Lower leg skin (tissue), 3 donors: Measurements from ENCODE around the gene CHKA.

Experiments used
- POLR2A ChIP-seq, 2 donors: fragments of 450-650 bp; IDR thresholded peaks; one replicate each; pipeline ENCODE4 v1.6.1; 2016 to 2017; ENCODE audit warnings: antibody characterized with exemption in 2 of 2, mild to moderate bottlenecking in 1 of 2, moderate library complexity in 1 of 2
- TF ChIP-seq, protein P1 (sequence below), 3 donors: fragments of 450-650 bp; IDR thresholded peaks; one replicate each; pipeline ENCODE4 v1.5.1; 2016; ENCODE audit warnings: antibody characterized with exemption in 3 of 3, mild to moderate bottlenecking in 3 of 3, moderate library complexity in 2 of 3

DNA sequence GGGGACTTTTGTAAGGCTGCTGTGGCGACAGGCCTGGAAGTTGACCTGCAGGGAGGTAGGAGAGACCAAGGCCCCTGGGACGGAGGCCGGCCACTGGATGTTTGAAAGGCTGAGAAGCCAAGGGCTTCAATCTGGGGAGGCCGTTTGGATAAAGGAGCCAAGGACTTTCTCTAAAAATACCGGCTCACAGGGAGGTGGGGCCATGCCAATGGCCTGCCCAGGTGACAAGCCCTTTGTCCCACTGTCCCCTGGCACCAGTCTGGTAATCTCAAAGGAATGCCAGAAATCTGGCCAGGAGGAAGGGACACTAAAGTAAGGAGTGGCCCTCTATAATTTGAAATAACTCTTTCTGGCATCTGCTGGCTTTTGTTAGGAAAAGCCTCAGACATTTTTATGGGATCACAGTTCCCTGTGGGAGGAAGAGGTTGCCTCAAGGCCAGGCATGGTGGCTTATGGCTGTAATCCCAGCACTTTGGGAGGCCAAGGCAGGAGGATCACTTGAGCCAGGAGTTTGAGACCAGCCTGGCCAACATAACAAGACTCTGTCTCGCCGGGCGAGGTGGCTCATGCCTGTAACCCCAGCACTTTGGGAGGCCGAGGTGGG is 1.9 kb upstream of the CHKA start:
- TF ChIP-seq, protein P1, sequence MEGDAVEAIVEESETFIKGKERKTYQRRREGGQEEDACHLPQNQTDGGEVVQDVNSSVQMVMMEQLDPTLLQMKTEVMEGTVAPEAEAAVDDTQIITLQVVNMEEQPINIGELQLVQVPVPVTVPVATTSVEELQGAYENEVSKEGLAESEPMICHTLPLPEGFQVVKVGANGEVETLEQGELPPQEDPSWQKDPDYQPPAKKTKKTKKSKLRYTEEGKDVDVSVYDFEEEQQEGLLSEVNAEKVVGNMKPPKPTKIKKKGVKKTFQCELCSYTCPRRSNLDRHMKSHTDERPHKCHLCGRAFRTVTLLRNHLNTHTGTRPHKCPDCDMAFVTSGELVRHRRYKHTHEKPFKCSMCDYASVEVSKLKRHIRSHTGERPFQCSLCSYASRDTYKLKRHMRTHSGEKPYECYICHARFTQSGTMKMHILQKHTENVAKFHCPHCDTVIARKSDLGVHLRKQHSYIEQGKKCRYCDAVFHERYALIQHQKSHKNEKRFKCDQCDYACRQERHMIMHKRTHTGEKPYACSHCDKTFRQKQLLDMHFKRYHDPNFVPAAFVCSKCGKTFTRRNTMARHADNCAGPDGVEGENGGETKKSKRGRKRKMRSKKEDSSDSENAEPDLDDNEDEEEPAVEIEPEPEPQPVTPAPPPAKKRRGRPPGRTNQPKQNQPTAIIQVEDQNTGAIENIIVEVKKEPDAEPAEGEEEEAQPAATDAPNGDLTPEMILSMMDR (IDR thresholded peaks at IDR 0.05) = no peak
- TF ChIP-seq POLR2A (IDR thresholded peaks at IDR 0.05) = no peak
